ENCODE results near the gene ALDH1A1. TPM values are rescaled to one million over a fixed set of nuclear protein-coding genes. Genes with fewer than 3 reads are reported as not detected.

ALDH1A1 gene
- total and polyA plus RNA-seq, 9 of the 15 experiments (the other 6 are each of a cell fraction or from before 2014, with no cell fraction given) = 1.8 to 86.3 (median 24.4) TPM

DNA sequence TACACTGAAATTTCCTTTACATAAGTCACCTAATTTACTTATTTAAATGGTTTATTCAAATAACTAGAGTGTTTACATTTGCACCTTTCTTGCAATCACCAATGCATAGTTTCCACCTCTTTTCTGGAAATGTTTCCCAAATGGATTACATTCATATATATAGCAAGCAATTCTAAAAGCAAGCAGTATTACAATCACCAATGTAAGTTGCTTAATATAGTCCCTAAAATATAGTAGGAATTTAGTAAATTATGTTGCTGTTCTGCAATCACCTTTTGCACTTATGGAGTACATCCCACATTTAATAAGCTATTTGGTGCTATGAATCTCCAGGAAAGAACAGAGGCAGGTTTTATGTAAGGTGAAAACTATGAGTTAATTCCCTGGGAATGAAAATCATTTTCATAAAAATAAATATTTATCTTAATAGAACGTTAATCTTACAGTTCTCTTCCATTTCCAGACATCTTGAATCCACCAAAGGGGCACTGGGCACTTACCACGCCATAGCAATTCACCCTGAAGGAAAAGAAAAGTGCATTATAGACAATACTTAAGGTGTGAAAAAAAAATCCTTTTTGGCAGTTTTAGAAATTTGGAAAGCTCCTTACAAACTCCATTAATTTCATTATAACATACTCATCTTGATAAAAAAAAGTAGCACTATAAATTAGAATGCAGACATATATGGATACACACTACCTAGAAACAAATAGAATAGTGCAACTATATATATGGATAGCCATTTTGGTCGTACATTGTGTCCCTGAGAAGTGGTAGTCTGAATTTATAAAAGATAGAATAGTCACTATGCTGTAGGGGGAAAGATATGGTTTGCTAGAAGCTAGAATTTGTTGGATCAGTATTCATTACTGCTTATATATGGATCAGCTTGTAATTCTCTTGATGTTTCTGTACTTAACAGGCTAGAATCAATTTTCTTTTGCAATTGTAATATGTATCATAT, 47.1 kb downstream of the ALDH1A1 start:
- no peak for ATAC-seq
- no peaks in the 10 kb centered on the region for H3K9me3 ChIP-seq (replicated peaks; ENCODE audit: control insufficient read depth, insufficient read depth, low read depth, low read length)
- TF ChIP-seq ASH1L (IDR thresholded peaks at IDR 0.05; ENCODE audit: borderline replicate concordance, low read depth, partially characterized antibody) (no peak), POLR3G (IDR thresholded peaks at IDR 0.05; ENCODE audit: extremely low read depth, insufficient read length, insufficient replicate concordance) (no peak), ZFX (CRISPR knock-in tag; IDR thresholded peaks at IDR 0.05) (no peak)
- TF ChIP-seq, protein P1, sequence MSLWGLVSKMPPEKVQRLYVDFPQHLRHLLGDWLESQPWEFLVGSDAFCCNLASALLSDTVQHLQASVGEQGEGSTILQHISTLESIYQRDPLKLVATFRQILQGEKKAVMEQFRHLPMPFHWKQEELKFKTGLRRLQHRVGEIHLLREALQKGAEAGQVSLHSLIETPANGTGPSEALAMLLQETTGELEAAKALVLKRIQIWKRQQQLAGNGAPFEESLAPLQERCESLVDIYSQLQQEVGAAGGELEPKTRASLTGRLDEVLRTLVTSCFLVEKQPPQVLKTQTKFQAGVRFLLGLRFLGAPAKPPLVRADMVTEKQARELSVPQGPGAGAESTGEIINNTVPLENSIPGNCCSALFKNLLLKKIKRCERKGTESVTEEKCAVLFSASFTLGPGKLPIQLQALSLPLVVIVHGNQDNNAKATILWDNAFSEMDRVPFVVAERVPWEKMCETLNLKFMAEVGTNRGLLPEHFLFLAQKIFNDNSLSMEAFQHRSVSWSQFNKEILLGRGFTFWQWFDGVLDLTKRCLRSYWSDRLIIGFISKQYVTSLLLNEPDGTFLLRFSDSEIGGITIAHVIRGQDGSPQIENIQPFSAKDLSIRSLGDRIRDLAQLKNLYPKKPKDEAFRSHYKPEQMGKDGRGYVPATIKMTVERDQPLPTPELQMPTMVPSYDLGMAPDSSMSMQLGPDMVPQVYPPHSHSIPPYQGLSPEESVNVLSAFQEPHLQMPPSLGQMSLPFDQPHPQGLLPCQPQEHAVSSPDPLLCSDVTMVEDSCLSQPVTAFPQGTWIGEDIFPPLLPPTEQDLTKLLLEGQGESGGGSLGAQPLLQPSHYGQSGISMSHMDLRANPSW (CRISPR knock-in tag; IDR thresholded peaks at IDR 0.05) = no peak
- TF ChIP-seq, protein P2, sequence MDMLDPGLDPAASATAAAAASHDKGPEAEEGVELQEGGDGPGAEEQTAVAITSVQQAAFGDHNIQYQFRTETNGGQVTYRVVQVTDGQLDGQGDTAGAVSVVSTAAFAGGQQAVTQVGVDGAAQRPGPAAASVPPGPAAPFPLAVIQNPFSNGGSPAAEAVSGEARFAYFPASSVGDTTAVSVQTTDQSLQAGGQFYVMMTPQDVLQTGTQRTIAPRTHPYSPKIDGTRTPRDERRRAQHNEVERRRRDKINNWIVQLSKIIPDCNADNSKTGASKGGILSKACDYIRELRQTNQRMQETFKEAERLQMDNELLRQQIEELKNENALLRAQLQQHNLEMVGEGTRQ (CRISPR knock-in tag; IDR thresholded peaks at IDR 0.05) = no peak
- ChIA-PET CTCF (ENCODE audit: low intra/inter-chr PET ratio) (no interaction called here), POLR2A (interaction anchor here (1.5 kb wide), 1 partner anchor 15 kb away, joined by 3 read pairs; no protein-coding TSS in a partner anchor)
- BruUV-seq (replicated peaks) = no TSS peak
- FAIRE-seq = no peak
- no peaks in the 10 kb centered on the region for H3K27me3 ChIP-seq (ENCODE audit: control insufficient read depth in 2 of 2, insufficient read depth in 2 of 2, low read length in 2 of 2)
- 37% methylated on average over 3 of the region's 3 CpGs for WGBS (ENCODE audit: insufficient coverage, low coverage, missing lambda C conversion rate)
- H3K27ac ChIP-seq (ENCODE audit: extremely low read depth, low read depth, low read length) = no peak overlapping the region
- no peaks in the 10 kb centered on the region for H3K4me1 ChIP-seq (replicated peaks in 1 of 2; ENCODE audit: control insufficient read depth in 2 of 2, insufficient read depth in 2 of 2, low read length in 2 of 2)
- H2AFZ ChIP-seq (ENCODE audit: low read depth, low read length) = no peak overlapping the region
- no peaks in the 10 kb centered on the region for H3K9me1 ChIP-seq (ENCODE audit: control insufficient read depth, insufficient read depth, low read length)
- H3K36me3 ChIP-seq (ENCODE audit: control insufficient read depth, insufficient read depth, low read length) = no peaks in the 10 kb centered on the region
- no peak overlapping the region for H3K9ac ChIP-seq (ENCODE audit: insufficient read depth in 1 of 2, low read depth in 2 of 2, low read length in 2 of 2)
- no peak for DNase-seq (ENCODE audit: extremely low read depth in 1 of 4, low spot score in 3 of 4)
- in situ Hi-C loops (cut with MboI) = no loop called here
- no peak overlapping the region for H3K4me3 ChIP-seq
- intact Hi-C loops (cut with micrococcal nuclease) = no loop called here
- H4K20me1 ChIP-seq (replicated peaks; ENCODE audit: control insufficient read depth, insufficient read depth, low read length) = no peaks in the 10 kb centered on the region
- no peaks in the 10 kb centered on the region for H3K79me2 ChIP-seq (ENCODE audit: control insufficient read depth, insufficient read depth, low read length)
- no peak overlapping the region for H3K4me2 ChIP-seq (ENCODE audit: insufficient read depth, low read length)
